Endometrium (tissue), 2 donors: ENCODE data around the gene EIF3B.
"Not testable (repeated sequence)": the region's sequence is repeated elsewhere in the genome, so short reads cannot be mapped to it uniquely, and the experiment has no call there.

ENCODE experiments used
- FAIRE-seq: peaks from 2 replicates; lab custom pipeline; 2012; peaks lifted over from hg19 to GRCh38; lab: Jason Lieb, UNC
- donor health status: control.
- donor health status: control.

Gene EIF3B

DNA sequence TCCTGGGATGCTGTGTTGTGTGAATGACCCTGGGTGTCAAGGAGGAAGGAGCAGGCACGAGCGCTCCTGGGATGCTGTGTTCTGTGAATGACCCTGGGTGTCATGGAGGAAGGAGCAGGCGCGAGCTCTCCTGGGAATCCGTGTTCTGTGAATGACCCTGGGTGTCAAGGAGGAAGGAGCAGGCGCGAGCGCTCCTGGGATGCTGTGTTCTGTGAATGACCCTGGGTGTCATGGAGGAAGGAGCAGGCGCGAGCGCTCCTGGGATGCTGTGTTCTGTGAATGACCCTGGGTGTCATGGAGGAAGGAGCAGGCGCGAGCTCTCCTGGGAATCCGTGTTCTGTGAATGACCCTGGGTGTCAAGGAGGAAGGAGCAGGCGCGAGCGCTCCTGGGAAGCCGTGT lies 22.9 kb downstream of the EIF3B start:
- not testable (repeated sequence) for FAIRE-seq

GRCh38 chr7:2378125-2378524 lies 23.5 kb downstream of the EIF3B start:
- not testable (repeated sequence) for FAIRE-seq

DNA sequence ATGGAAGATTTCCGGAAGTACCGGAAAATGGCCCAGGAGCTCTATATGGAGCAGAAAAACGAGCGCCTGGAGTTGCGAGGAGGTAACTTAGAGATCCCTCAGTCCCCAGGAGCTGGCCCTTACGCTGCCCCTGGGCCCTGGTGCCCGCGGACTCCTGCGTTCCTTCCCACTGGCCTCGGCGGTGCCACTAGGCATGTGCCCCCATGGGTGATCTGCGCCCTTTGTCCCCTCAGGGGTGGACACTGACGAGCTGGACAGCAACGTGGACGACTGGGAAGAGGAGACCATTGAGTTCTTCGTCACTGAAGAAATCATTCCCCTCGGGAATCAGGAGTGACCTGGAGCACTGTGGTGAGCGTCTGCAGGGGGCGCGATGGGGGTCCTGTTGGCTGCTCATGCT lies 24.5 kb downstream of the EIF3B start:
- no peak for FAIRE-seq

DNA sequence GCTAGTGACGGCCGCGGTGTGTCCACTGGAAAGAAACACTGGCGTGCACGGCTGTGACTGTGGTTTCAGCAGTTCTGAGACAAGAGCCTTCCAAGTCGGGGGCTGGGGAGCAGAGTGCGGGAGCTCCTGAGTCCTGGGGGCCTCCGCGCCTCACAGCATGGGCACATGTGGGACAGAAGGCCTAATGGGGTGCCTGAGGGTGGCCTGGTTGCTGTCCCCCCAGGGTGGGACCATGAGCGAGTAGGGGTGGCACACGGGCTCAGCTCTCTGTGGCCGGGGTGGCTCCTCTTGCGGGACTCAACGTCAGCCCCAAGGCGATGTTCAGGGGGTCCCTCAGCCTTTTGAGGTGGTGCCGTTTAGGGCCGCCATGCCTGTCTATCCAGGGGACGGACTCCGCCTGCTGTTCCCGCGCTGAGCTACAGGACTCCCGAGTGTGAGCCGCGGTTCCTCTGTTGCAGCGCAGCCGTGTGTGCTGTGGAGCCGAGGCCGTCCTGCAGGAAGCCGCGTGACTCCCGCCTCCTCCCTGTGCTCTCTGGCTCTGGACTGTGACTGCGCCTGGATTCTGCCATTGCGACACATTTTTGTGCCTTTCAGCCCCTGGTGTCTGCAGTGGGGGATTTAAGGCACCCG lies 25.3 kb downstream of the EIF3B start:
- no peak for FAIRE-seq

DNA sequence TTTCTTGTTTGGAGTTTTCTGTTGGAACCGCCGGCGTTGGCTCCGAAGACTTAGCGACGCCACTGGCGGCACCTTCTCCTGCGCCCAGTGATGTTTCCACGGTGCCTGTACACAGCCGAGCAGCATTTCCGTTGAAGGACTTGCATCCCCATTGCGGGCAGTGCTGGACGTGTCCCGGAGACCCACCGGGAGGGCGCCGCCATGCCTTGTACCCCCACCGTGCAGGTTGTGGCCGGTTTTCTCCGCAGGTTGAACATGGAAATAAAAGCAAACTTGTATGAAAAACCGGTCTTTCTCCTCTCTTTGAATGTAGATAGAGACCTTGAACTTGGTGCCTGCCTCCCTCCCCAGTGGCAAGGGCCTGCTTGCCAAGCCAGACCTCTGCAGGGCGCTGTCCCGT lies 25.8 kb downstream of the EIF3B start:
- FAIRE-seq = no peak

DNA sequence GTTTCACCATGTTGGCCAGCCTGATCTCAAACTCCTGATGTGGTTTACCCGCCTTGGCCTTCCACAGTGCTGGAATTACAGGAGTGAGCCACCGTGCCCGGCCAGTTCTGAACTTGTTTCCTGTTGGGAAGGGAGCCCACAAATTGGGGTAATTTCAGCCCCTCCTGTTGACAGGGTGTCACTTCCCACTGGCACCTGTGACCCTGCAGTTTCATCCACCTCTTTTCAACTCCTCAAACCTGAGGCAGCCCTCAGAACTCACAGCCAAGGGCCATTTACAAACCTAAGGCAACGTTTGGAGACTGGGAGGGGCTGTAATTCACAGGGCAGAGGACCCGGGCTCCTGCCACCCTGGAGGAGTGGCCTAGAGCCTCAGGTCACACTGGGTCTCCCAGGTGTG lies 26.6 kb downstream of the EIF3B start:
- no peak for FAIRE-seq

GRCh38 chr7:2381881-2382509 lies 27.4 kb downstream of the EIF3B start:
- FAIRE-seq = no peak

GRCh38 chr7:2383543-2384274 lies 29.1 kb downstream of the EIF3B start:
- no peak for FAIRE-seq

DNA sequence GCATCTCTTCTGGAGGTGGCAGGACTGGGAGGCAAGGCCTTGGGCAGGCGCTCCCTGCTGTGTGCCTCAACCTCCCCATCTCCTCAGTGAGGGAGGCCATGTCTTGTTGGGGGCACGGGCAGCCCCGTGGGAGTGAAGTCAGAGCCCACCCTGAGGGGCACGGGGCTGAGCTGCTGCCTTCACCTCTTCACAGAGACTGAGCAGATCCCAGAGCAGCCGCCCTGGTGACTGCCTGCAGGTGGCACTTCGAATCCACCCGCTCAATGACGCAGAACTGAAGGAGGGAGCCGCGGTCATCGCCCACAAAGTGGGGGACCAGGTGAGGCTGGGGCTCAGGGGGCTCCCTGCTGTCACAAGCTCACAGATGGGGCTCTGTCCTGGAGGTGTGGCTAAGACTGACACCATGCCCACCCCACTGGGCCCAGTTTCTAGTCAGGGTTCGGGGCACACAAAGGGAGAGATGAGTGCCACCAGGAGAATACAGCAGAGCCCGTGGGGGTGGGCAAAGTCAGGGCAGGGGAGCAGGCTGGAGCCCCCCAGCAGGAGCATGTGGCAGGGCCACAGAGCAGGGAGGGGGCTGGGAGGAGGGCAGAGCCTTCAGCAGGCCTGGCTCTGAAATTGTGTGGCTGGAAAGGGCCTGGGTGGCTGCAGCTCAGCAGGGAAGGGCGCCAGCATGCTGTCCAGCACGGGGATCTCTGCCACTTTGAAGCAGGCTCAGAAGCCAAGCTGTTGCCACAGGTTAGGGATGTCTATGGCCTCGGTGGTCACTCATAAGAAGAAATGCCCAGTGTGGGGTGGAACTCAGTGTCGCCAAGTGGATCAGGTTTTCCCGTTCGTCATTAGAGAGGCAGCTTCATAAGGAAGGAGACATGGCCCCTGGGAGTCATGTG lies 30.0 kb downstream of the EIF3B start:
- FAIRE-seq = no peak

GRCh38 chr7:2386122-2386521 lies 31.5 kb downstream of the EIF3B start:
- not testable (repeated sequence) for FAIRE-seq

GRCh38 chr7:2386964-2387669 lies 32.5 kb downstream of the EIF3B start:
- FAIRE-seq = no peak

GRCh38 chr7:2387897-2388636 lies 33.4 kb downstream of the EIF3B start:
- no peak for FAIRE-seq

DNA sequence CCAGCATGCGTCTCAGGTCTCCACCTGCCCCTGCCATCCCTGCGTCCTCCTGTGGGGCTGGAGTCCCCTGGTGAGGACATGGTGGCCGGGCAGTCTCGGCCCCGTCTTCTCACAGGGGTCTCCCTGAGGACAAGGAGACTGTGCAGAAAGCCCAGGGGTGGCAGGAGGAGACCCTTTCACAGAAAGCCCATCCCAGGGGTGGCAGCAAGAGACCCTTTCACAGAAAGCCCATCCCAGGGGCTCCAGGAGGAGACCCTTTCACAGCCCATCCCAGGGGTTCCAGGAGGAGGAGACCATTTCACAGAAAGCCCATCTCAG lies 34.0 kb downstream of the EIF3B start:
- no peak for FAIRE-seq

DNA sequence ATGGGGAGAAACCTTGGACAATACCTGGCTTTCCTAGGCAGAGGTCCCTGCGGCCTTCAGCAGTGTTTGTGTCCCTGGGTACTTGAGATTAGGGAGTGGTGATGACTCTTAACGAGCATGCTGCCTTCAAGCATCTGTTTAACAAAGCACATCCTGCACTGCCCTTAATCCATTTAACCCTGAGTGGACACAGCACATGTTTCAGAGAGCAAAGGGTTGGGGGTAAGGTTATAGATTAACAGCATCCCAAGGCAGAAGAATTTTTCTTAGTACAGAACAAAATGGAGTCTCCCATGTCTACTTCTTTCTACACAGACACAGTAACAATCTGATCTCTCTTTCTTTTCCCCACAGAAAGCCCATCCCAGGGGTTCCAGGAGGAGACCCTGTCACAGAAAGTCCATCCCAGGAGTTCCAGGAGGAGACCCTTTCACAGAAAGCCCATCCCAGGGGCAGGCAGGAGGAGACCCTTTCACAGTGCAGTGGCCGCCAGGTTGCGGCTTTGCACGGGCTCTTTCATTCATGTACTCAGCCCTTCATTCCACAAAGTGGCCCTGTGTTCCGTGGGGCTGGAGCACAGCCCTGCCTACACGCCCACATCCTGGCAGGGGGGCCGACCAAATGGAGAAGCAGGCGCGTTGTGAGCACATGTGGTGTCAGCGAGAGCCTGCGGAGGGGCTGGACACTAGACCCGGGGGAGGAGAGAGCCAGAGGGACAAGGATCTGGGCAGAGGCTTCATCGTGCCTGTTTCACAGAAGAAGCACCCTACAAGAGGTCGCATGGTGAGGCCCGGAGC lies 35.6 kb downstream of the EIF3B start:
- FAIRE-seq = not testable (repeated sequence)

GRCh38 chr7:2393706-2394105 lies 39.1 kb downstream of the EIF3B start:
- FAIRE-seq = no peak

- FAIRE-seq = no peak
These were observed 40.0 kb downstream of the EIF3B start for GRCh38 chr7:2394566-2395082.

- no peak for FAIRE-seq
These were observed 43.9 kb downstream of the EIF3B start for GRCh38 chr7:2398506-2398905.

DNA sequence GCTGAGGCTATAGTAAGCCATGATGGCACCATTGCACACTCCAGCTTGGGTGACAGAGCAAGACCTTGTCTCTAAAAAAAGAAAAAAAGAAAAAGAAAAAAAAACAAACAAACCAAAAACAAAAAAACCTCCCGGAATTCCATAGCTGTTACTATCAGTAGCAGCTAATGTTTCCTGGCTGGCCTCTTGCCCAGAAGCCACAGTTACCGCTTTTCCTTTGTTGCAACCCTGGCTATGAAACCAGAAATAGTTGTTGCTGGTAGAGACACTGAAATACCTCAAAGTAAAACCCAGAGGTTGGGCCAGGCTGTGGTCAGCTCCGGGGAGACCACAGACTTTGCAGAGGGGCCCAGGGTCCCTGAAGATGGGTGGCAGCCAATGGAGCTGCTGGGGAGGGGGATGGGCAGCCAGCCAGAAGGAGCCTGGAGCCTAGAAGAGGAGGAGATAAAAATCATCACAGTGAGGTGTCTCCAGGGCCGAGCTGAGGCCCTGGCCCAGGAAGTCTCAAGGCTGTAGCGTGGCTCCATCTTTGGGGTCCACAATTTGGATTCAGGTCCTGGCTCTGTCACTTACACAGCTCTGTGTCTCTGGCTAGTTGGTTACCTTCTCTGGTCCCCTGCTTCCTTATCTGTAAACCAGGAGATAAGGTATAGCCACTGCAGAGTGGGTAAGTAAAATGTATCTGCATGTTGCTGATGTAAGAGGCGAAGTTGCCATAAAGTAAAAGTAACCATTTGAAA lies 45.4 kb downstream of the EIF3B start:
- peak; percentile 83 for FAIRE-seq

DNA sequence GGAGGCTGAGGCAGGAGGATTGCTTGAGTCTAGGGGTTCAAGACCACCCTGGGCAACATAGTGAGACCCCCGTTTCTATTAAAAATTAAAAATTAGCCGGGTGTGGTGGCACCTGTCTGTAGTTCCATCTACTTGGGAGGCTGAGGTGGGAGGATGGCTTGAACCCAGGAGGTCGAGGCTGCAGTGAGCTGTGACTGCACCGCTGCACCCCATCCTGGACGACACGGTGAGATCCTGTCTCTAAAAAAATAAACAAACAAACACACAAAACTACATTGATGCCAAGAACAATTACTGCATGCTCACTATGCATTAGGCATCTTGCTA lies 48.0 kb downstream of the EIF3B start:
- no peak for FAIRE-seq
